ENCODE results near the gene CISH.

Gene CISH

GRCh38 chr3:50592568-50592967 is 19.0 kb downstream of the CISH start:
- DNase-seq, result peak; percentile 74

DNA sequence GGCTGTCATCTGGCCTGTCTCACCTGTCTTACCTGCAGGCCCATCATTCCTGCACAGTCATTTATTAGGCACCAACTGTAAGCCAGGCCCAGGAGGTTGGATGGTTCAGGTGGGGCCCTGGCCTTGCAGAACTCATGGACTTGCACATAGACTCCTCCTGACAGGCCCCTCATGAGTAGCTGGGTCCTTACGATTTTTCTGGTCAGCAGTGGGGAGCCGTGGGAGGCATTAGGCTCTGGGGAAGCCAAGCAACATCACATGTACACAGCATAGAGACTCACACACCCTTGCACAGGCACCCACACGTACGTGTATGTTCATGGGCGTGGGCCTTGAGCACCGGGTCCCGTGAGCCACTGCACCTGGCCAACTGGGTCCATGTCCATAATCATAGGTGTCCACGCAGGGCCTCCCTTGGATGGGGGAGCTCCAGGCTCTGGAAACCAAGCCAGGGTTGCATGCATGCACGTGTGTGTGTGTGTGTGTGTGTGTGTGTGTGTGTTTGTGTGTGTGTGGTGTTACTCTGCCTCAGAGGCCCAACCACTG is 20.3 kb downstream of the CISH start:
- DNase-seq, result peak; percentile 31

DNA sequence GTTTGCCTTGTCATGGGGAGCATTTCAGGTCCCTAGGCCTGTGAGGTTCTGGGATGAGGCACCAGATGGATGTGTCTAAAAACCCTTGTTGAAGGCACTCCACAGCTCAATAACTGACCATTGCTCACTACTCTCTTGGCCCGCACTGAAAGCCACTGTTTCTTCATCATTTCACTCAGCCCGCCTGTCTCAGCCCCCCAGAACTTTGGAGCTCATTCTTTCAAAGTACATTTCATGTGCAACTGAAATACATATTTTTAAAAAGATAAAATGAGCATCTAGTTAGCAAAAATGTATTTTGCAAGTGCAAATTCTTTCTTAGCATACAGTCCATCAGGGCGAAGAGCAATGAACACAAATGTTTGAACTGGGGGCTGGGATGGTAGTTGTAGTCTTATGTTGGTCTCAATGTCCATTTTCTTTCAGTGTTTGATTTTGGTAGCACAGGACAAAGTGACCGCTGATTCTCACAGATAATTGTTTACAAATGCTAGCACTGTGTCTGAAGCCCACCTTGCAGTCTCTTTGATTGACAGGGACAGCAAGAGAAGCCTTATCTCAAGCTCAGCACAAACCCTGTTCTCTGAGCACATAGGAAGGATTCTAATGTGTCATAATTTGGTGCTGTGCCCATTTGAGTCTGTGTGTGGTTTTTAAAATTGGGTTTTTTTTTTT is 22.7 kb downstream of the CISH start:
- DNase-seq, result no peak

DNA sequence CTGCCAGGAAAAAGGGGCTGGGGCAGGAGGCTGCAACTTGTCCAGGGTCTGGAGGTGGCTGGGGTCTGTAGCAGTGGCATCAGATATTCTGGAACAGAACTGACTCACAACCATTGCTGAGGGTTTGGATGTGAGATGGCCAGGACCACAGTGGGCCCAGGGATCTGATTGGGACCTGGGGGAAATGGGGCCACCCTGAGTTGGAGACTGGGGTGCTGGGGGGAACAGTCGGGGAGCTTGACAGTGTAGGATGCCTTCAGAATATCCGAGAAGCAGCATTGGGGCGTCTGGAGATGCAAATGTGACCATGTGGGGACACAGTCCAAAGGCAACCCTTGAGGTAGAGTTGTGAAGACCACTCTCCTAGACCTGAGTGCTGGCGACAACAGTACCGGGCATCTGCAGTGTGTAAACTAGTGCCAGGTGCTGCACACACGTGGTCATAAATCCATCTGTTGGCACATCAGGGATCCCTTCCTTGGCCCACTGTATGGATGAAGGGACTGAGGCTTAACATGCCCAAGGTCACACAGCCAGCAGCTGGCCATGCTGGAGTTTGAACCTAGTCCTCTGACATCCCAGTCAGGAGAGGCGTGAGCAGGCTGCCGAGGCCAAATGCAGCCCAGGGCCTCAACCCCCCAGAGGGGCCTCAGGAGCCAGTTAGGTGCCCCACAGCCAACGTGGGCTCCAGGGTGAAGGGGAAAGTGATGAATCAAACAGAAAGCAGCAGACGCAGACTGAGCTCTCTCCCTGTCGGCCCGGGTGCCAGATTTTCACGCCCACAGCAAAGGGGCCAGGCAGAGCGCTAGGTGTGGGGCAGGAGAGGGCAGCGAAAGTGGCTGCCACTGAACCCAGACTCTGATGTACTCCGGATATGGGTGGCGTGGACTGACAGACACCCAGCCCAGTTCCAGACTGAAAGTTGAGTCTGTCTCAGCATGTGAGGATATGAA is 23.5 kb downstream of the CISH start:
- no peak for DNase-seq

DNA sequence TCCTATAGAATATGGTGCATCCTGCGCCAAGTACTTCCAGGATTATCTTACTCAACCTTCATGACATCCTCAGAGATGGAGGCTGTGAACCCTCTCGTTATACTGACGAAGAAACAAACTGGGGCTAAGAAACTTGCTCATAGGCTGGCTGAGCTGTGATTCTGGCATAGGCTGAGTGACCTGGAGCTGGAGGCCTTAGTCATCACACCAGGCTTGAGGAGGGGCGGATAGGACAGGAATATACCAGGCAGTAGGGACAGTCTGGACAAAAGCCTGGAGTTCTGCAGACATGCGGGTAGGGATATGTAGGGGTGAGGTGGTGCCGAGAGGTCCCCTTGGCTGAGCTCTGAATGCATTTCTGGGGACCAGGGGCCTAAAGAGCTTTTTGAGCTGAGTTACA is 24.2 kb downstream of the CISH start:
- DNase-seq, result no peak

DNA sequence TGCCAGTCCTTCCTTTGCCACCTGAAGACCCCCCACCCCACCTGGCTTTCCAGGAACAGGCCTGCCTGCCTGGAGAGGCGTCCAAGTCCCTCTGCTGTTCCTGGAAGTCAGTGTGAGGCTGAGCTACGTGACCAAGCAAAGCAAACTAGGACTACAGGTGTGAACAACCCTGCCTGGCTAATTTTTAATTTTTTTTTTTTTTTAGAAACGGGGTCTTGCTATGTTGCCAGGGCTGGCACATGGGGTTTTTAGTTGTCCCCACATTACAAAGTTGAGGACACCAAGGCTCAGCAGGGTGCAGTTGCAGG is 24.9 kb downstream of the CISH start:
- no peak for DNase-seq

GRCh38 chr3:50585919-50586762 is 25.4 kb downstream of the CISH start:
- DNase-seq, result no peak

GRCh38 chr3:50584391-50584790 is 27.2 kb downstream of the CISH start:
- DNase-seq, result no peak

DNA sequence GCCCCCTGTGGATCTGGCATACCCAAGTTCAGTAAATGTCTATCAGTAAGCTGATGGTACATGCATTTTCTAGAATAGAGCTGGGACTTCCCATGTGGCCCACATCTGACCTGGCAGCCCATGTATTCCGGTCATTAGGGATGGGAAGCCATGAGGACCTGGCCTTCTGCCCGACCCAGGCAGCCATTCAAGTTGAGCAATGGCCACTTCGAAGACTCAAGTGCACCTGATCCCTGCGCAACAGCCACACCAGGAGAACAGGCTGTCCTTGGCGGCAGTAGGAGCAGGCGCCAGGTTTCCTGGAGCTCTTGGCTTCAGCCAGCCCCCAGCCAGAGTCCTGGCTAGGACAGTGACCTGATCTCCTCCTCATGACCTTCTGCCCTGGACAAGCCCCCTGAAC is 27.7 kb downstream of the CISH start:
- DNase-seq, result no peak

- no peak for DNase-seq
Measured at GRCh38 chr3:50582083-50582482, 29.5 kb downstream of the CISH start.

DNA sequence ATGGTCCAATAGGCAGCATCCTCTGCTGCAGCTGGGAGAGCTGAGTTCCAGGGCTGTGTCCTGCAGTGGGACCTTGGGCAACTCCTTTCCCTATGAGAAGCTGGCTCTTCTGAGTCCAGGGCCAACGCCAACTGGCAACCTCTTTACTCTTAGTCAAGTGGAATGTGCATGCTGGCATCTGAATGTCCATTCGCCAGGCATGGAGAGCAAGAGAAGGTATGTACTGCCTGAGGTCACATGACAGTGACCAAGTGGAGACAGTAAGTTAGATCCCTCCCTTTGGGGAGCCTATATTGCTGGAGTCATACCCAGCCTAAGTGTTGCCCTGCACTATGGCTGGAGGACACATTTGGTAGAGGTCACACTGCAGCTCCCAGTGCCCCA is 30.1 kb downstream of the CISH start:
- no peak for DNase-seq

GRCh38 chr3:50580683-50581458 is 30.7 kb downstream of the CISH start:
- no peak for DNase-seq

DNA sequence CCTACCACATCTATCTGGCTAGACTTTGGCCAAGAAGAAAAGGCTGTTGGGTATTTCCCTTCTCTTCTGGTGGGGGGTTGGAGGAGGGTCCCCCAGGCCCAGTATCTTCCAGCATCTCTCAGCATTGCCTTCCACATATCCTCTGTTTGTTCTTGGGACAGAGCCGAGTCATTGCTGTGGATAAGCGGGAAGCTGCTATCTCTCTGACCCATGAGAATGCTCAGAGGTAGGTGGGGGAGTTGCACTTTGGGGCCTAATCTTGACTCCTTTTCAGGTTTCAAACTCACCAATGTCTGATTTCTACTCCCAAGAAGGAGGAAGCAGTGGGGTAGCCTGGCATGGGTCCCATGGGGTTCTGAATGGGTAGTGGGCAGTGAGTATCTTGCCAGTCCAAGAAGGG is 34.2 kb downstream of the CISH start:
- no peak for DNase-seq

DNA sequence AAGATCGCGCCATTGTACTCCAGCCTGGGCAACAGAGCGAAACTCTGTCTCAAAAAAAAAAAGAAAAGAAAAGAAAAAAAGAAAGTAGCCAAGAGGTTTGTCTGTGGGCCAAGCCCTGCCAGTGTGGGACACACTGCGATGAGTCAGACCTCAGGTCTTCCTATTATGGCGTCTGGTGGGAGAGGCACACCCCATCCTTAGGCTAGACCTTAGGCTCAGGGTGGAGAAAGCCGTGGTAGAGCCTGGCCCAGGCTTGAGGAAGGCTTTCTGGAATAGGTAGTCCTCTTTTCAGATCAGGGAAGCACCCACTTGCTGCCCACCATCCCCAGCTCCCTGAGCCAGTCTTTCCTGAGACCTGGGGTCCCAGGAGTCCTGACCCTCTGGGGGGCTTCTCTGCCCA is 36.2 kb downstream of the CISH start:
- peak; percentile 32 for DNase-seq

DNA sequence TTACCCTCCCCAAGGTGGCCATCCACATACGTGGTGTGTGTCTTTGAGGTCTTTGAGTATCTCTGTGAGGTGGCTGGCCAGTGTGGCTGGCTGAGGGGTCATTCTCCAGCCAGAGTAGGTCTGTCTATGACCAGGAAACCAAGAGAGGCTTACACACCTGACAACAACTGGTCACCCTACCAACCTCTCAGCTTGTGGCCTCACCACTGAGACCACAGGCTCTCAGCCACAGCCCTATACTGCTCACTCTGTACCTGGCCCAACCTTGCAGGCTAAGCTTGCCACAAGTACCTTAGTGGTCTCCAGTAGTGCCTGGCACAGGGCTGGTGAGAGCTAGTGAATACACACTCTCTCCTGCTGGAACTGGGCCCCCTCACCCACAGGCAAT is 37.1 kb downstream of the CISH start:
- DNase-seq, result no peak

- DNase-seq, result no peak
Measured at GRCh38 chr3:50573566-50574443, 37.8 kb downstream of the CISH start.

DNA sequence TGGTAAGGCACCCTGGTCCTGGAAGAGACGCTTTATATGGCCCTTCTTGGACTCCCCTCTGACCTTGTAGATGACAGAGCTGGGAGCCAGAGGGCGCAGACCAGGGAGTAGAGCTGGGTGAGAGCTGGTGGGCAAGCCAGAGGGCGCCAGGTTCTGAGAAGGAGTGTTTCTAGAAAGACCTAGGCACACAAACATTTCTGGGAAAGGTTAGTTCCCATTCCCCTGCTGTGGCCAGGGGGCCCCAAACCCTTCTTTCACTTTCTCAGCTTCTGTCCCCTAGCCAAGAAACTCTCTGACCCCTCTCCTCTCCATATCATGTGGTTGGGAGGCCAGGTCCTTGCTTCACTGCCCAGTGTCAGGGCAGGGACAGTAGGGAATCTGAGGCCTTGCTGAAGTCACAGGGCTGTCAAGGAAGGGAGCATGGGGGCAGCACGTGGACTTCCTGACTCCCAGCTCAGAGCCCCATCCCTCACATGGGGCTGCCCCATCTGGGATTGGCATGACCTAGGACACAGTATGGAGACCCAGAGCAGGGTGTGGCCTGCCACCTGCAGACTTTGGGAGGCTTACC is 38.7 kb downstream of the CISH start:
- no peak for DNase-seq

- peak; percentile 75 for DNase-seq
Measured at GRCh38 chr3:50572158-50572557, 39.4 kb downstream of the CISH start.

DNA sequence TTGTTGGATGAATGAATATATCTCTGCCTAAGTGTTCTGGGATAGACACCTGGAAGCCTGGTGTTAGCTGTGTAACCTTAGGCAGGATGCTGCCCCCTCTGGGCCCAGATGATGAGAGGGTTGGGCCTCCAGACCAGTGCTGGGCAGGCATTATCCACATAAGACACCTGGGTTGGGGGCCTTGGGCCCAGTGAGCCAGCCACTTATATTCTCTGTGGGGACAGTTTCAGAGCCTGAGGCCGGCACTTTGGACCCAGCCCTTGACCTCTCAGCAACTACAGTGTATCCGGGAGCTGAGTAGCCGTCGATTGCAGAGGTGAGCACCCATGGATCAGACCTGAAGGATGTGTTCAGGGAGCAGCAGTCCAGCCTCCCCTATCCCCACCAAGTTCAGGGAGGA is 40.1 kb downstream of the CISH start:
- no peak for DNase-seq

GRCh38 chr3:50570508-50571279 is 40.9 kb downstream of the CISH start:
- no peak for DNase-seq

Measured in MV-4-11 (cell line).